ENCODE data around the gene TATDN3. TPM values are rescaled to one million over a fixed set of nuclear protein-coding genes. Genes with fewer than 3 reads are reported as not detected.
A peak's percentile ranks its signal among the peaks of the same experiment; 100 is the strongest.

The TATDN3 gene
- total RNA-seq = 10 to 100 TPM; 10.2 to 37.9 (median 22.6) TPM
- polyA plus RNA-seq = 10 to 100 TPM; 13.6 to 20.2 (median 19.1) TPM
- long read RNA-seq, donor 1, partial matches to known transcripts = 0 of 11 reads
- long read RNA-seq, donor 1, other reads (novel, unspliced or antisense) = 0 of 11 reads
- long read RNA-seq, donor 2, partial matches to known transcripts = 0 of 9 reads
- long read RNA-seq, donor 2, other reads (novel, unspliced or antisense) = 0 of 9 reads
- long read RNA-seq, donor 3, transcript TATDN3-202 (10 exons, 2,389 nt) = major isoform, 5 of 13 reads
- long read RNA-seq, donor 3, partial matches to known transcripts = 0 of 13 reads
- long read RNA-seq, donor 3, other reads (novel, unspliced or antisense) = 0 of 13 reads
- long read RNA-seq, donor 4, transcript TATDN3-202 (10 exons, 2,389 nt) = minor isoform, 5 of 36 reads
- long read RNA-seq, donor 4, transcript TATDN3-214 (10 exons, 1,381 nt) = minor isoform, 6 of 36 reads
- long read RNA-seq, donor 4, transcript TATDN3-201 (10 exons, 2,321 nt) = major isoform, 11 of 36 reads
- long read RNA-seq, donor 4, partial matches to known transcripts = 2 of 36 reads
- long read RNA-seq, donor 4, other reads (novel, unspliced or antisense) = 9 of 36 reads
- long read RNA-seq, donor 5, transcript TATDN3-202 (10 exons, 2,389 nt) = major isoform, 24 of 48 reads
- long read RNA-seq, donor 5, transcript TATDN3-214 (10 exons, 1,381 nt) = minor isoform, 6 of 48 reads
- long read RNA-seq, donor 5, transcript TATDN3-201 (10 exons, 2,321 nt) = minor isoform, 7 of 48 reads
- long read RNA-seq, donor 5, partial matches to known transcripts = 4 of 48 reads
- long read RNA-seq, donor 5, other reads (novel, unspliced or antisense) = 5 of 48 reads
- long read RNA-seq, donor 6, partial matches to known transcripts = 2 of 13 reads
- long read RNA-seq, donor 6, other reads (novel, unspliced or antisense) = 4 of 13 reads
- long read RNA-seq, donor 7, partial matches to known transcripts = 0 of 4 reads
- long read RNA-seq, donor 7, other reads (novel, unspliced or antisense) = 0 of 4 reads
- long read RNA-seq, donor 8, transcript TATDN3-202 (10 exons, 2,389 nt) = major isoform, 6 of 9 reads
- long read RNA-seq, donor 8, partial matches to known transcripts = 0 of 9 reads
- long read RNA-seq, donor 8, other reads (novel, unspliced or antisense) = 0 of 9 reads
- long read RNA-seq, donor 9, partial matches to known transcripts = 0 of 8 reads
- long read RNA-seq, donor 9, other reads (novel, unspliced or antisense) = 0 of 8 reads
- long read RNA-seq, donor 10, partial matches to known transcripts = 0 of 3 reads
- long read RNA-seq, donor 10, other reads (novel, unspliced or antisense) = 0 of 3 reads

GRCh38 chr1:212791676-212792395 is at the start of gene TATDN3, which contains the start of gene NSL1:
TATDN3 (plus strand) TSS chr1:212791894; CDS start chr1:212791922, 28 bp downstream.
NSL1 (minus strand) TSS chr1:212791777; CDS start chr1:212791763, 14 bp downstream.
- 0 to 1% (median 0%) methylated on average over 23 to 46 of the region's 46 CpGs for WGBS, 4 donors
- H3K27ac ChIP-seq = peak within 1 kb of the TSS; percentile 59 to 96 (median 90)
- no peaks in the 10 kb centered on the region for H3K9me3 ChIP-seq (replicated peaks in 1 of 3)
- intact Hi-C loops (cut with DNase I) = no loop called here
- TF ChIP-seq CTCF (IDR thresholded peaks at IDR 0.05) = peak in 1 of 6 experiments; percentile 16
- TF ChIP-seq POLR2A (IDR thresholded peaks at IDR 0.05) = peak; percentile 50 to 84
- H3K4me3 ChIP-seq = peak within 1 kb of the TSS; percentile 43 to 87 (median 72)
- H3K27me3 ChIP-seq = no peaks in the 10 kb centered on the region
- DNase-seq = peak; percentile 87 to 94 (median 92)
- peaks cover 0 to 6% of the 10 kb centered on the region in 2 donors for H3K36me3 ChIP-seq (replicated peaks in 1 of 2)
- H3K4me1 ChIP-seq (replicated peaks in 1 of 2) = peaks cover 10 to 28% of the 10 kb centered on the region in 2 donors

GRCh38 chr1:212743901-212744475 is 47.7 kb upstream of the TATDN3 start:
- Histone ChIP-seq H3K27me3 (no peaks in the 10 kb centered on the region), H3K4me3 (no peak overlapping the region), H3K9me3 (replicated peaks in 1 of 3) (no peaks in the 10 kb centered on the region), H3K36me3 (replicated peaks in 1 of 2) (no peaks in the 10 kb centered on the region), H3K4me1 (replicated peaks in 1 of 2) (no peaks in the 10 kb centered on the region), H3K27ac (no peak overlapping the region)
- 75 to 94% (median 86%) methylated on average over 4 of the region's 4 CpGs for WGBS, 4 donors
- no peak for DNase-seq
- intact Hi-C loops (cut with DNase I) = no loop called here
- TF ChIP-seq CTCF (IDR thresholded peaks at IDR 0.05) (no peak), POLR2A (IDR thresholded peaks at IDR 0.05) (no peak)

- no peak for DNase-seq
These were observed 46.4 kb upstream of the TATDN3 start for GRCh38 chr1:212745303-212745702.

More at GRCh38 chr1:212745303-212745702, 46.4 kb upstream of the TATDN3 start:
- intact Hi-C loops (cut with DNase I) = no loop called here
- Histone ChIP-seq H3K9me3 (replicated peaks in 1 of 3) (no peaks in the 10 kb centered on the region), H3K36me3 (replicated peaks in 1 of 2) (no peaks in the 10 kb centered on the region), H3K4me3 (no peak overlapping the region), H3K27me3 (no peaks in the 10 kb centered on the region), H3K27ac (no peak overlapping the region), H3K4me1 (replicated peaks in 1 of 2) (peaks cover 0 to 6% of the 10 kb centered on the region in 2 donors)
- TF ChIP-seq CTCF (IDR thresholded peaks at IDR 0.05) = no peak

All from adrenal gland (tissue), 19 donors.